Adipose tissue (tissue), 3 donors: ENCODE data around the gene NCOA7. TPM values are rescaled to one million over a fixed set of nuclear protein-coding genes. Genes with fewer than 3 reads are reported as not detected.
"Not testable (repeated sequence)": the region's sequence is repeated elsewhere in the genome, so short reads cannot be mapped to it uniquely, and the experiment has no call there.

Experiments used
- H3K27ac ChIP-seq: one replicate; pipeline ENCODE4 v1.5.1; 2013; ENCODE audit warnings: low read depth, low read length
- WGBS, 3 donors: extraction: QIAGEN DNeasy Blood & Tissue Kit; methylation state at CpG; one replicate each; pipeline ENCODE4 v1.1.7; 2013; 5-methylcytosine and 5-hydroxymethylcytosine counted together
- polyA plus RNA-seq, 3 donors: library from polyadenylated mRNA; stranded (reverse); fragments of 200-250 nt; gene quantifications; one replicate each; pipeline ENCODE4 v1.2.3, GENCODE V29; 2013
- donor health status: healthy with polysubstance abuse.
- donor health status: Bipolar disorder and iron deficiency.
- donor health status: healthy.

Gene NCOA7
- polyA plus RNA-seq, 3 donors = 9.6 to 59.0 (median 46.3) TPM

DNA sequence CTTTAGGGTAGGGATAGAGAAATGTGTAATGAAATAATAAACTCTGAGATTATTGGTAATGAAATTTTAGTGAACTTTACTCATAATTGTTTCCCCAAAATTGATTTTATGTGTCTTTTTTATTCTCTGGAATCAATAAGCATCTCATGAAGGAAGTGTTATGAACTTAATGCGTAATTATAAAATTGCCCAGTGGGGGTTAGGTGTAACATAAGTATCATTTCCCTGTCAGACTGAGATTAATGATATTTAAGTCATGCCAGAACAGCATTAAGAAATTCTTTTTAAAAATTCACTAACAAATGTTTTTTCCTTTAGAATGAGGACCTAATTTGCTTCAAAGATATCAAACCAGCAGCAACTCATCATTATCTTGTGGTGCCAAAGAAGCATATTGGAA, 175.8 kb downstream of the NCOA7 start:
- no peak overlapping the region for H3K27ac ChIP-seq
- WGBS, 3 donors = 92 to 97% (median 93%) methylated on average over 1 of the region's 1 CpG

- 86 to 89% (median 87%) methylated on average over 2 of the region's 2 CpGs for WGBS, 3 donors
These were observed 177.7 kb downstream of the NCOA7 start for GRCh38 chr6:125968493-125968892.

DNA sequence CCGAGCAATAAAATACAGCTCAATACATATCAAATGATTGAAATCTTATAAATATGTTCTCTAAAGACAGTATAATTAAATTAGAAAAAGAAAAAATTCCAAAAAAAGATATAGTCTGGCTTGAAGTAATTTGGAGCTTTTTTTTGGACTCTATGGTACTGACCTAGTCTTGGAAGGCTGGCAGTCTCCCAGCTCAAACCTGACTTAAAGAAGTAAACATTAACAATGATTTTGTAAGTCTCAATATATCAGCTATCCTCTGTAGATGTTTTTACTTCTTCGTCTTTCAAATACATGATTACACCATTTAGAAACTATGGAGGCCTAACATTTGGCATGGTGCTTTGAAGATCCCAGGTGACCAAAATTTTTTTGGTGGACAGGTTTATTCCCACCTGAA, 180.0 kb downstream of the NCOA7 start:
- WGBS, 3 donors = 0 to 65% (median 0%) methylated on average over 2 of the region's 2 CpGs
- no peak overlapping the region for H3K27ac ChIP-seq

More at GRCh38 chr6:125968493-125968892, 177.7 kb downstream of the NCOA7 start:
- H3K27ac ChIP-seq = no peak overlapping the region

- not testable (repeated sequence) for H3K27ac ChIP-seq
- WGBS, 3 donors = 90 to 95% (median 95%) methylated on average over 1 of the region's 1 CpG
These were observed 181.7 kb downstream of the NCOA7 start for GRCh38 chr6:125972478-125972877.

GRCh38 chr6:125974214-125974866, 183.6 kb downstream of the NCOA7 start:
- no peak overlapping the region for H3K27ac ChIP-seq
- WGBS, 3 donors = 27 to 31% (median 29%) methylated on average over 5 of the region's 5 CpGs

DNA sequence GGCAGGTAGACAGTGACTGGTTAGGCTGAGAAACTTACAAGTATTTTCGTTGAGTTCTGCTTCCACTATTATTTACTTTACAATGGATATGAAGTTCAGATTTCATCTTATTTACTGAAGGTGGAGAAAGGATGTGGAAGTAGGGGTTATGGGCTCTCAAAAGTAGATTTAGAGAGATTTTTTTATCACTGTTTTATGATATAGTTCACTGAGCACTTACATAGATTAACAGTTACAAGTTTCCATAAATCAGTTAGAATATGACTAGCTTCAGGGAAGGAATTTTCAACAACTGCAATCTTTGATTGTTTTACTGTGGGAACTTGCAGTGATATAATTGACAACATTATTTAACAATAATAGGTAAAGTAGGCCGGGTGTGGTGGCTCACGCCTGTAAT, 188.3 kb downstream of the NCOA7 start:
- 83 to 93% (median 85%) methylated on average over 3 of the region's 3 CpGs for WGBS, 3 donors
- H3K27ac ChIP-seq = no peak overlapping the region

Other genes starting within 250 kb of the NCOA7 start
- 1 to 10 TPM; 1.6 to 3.3 (median 1.7) TPM for gene HEY2, start 41.3 kb upstream of the NCOA7 start, polyA plus RNA-seq
- 10 to 100 TPM in 2 of 3 donors, 1 to 10 TPM in 1; 9.5 to 13.8 (median 11.8) TPM for gene HINT3, start 165.8 kb downstream of the NCOA7 start, polyA plus RNA-seq
- 10 to 100 TPM in 1 of 3 donors, 1 to 10 TPM in 2; 5.7 to 11.2 (median 8.2) TPM for gene TRMT11, start 195.6 kb downstream of the NCOA7 start, polyA plus RNA-seq